IPS DF 4.7 (cell line): ENCODE results near the gene NMNAT2.
"Not testable (repeated sequence)": the region's sequence is repeated elsewhere in the genome, so short reads cannot be mapped to it uniquely, and the experiment has no call there.

ENCODE experiments used
- DNase-seq: peaks from one replicate; pipeline ENCODE4 v3.0.0-alpha.2; 2013; ENCODE audit warnings: low spot score; ENCODE audit errors: extremely low read depth

The NMNAT2 gene

DNA sequence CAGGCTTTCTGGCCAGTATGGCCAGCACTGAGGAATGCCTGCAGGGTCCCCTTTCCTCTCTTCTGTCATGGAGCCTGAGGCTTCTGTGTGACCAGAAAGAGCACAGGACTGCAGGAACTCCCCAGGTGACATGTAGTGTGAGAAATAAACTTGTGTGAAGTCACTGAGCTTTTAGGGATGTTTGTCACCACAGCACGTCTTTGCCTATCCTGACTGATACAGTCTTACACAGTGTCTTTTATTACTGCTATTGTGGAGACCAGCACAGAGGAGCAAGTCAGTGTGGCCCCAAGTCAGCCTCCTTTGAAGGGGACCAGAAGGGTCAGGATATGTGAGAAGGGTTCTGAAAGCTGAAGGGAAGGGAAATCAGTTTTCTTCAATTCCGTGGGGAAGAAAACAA, 129.6 kb downstream of the NMNAT2 start:
- no peak for DNase-seq

GRCh38 chr1:183287191-183287675, 130.9 kb downstream of the NMNAT2 start:
- no peak for DNase-seq

GRCh38 chr1:183285746-183286145, 132.4 kb downstream of the NMNAT2 start:
- DNase-seq, result no peak

GRCh38 chr1:183285256-183285655, 132.9 kb downstream of the NMNAT2 start:
- no peak for DNase-seq

GRCh38 chr1:183284086-183284485, 134.1 kb downstream of the NMNAT2 start:
- DNase-seq, result no peak

DNA sequence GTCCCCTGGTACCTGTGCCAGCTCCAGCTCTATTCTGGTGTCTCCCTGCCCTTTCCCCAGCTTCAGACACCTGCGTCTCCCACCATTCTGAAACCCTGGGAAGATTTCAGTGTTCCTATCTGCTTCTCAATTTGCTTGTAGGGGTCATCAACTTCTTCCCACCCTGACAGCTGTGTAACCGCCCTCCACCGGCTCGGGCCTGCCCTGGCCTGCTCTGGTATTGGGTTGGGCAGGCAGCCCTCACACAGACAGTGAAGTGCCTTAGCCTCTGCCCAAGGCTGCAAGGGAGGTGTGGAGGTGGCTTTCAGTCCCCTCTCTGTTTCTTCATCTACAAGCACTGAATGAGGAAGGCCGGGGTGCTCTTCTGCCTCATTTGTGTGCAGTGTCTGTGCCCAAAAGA, 134.9 kb downstream of the NMNAT2 start:
- DNase-seq, result no peak

- no peak for DNase-seq
Observed at GRCh38 chr1:183282101-183282855, 135.9 kb downstream of the NMNAT2 start.

DNA sequence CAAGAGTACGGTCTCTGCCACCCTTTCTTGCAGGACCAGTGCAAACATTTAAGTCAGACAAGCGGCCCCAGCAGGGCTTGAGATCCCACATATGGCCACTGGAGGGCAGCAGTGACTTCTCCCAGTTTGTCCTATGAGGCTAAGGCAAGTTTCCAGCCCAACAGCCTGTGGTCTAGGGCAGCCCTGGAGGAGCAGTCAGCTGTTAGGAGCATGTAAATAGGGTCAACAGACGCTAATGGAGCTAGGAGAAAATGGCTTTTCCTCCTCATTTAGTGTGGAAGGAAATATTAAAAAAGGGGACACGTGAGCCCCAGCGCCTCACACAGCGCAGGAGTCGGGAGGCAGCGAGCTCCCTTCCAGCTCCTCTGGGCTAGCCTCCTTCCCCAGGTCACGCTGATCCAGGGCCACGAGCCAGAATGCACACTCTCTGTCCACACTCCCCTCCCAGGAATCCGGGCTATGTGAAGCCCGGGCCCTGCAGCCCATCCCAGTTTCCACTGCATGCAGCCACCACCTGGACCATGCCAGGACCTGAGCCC, 136.6 kb downstream of the NMNAT2 start:
- peak; percentile 89 for DNase-seq

DNA sequence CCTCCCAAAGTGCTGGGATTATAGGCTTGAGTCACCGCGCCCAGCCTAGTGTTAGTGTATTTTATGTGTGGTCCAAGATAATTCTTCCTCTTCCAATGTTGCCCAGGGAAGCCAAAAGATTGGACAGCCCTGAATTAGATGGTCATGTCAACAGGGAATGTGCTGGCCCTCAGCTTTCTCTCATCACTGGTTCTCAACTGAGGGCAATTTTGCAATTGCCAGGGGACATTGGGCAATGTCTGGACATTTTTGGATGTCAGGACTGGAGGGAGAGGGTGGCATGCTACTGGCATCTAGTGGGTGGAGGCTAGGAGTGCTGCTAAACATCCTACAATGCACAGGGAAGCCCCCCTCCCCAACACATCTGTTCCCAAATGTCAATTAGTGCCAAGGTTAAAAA, 137.1 kb downstream of the NMNAT2 start:
- DNase-seq, result no peak

GRCh38 chr1:183279835-183280234, 138.3 kb downstream of the NMNAT2 start:
- DNase-seq, result no peak

GRCh38 chr1:183278739-183279591, 139.2 kb downstream of the NMNAT2 start:
- DNase-seq, result no peak

GRCh38 chr1:183277821-183278738, 140.1 kb downstream of the NMNAT2 start:
- no peak for DNase-seq

GRCh38 chr1:183276386-183277080, 141.6 kb downstream of the NMNAT2 start:
- no peak for DNase-seq

DNA sequence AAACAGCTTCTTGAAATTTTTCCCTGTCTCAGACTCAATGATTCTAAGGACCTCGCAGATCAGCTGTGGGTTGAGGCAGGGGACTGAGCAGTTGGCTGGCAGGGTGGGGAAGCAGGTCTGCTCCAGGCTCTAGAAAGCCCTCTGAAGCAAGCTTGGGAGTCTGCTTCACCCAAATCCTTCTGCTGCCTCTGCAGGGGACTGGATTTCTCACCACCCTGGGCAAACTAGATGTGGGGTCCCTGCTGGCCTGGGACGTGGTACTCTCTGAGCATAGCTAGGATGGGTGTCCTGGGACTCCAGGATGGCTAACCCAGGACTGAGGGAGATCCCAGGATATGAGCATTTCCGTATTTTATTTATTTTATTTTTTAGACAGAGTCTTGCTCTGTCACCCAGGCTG, 142.9 kb downstream of the NMNAT2 start:
- no peak for DNase-seq

- DNase-seq, result no peak
Observed at GRCh38 chr1:183274836-183275235, 143.3 kb downstream of the NMNAT2 start.

DNA sequence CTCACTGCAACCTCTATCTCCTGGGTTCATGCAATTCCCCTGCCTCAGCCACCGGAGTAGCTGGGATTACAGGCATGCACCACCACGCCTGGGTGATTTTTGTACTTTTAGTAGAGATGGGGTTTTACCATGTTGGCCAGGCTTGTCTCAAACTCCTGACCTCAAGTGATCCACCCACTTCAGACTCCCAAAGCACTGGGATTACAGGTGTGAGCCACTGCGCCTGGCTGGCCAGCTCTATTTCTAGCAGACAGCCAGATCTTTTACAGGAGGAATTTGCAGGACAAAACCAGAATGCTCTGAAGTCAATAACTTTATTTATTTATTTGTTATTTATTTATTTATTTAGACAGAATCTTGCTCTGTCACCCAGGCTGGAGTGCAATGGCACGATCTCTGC, 144.2 kb downstream of the NMNAT2 start:
- not testable (repeated sequence) for DNase-seq

- no peak for DNase-seq
Observed at GRCh38 chr1:183273300-183273699, 144.9 kb downstream of the NMNAT2 start.

DNA sequence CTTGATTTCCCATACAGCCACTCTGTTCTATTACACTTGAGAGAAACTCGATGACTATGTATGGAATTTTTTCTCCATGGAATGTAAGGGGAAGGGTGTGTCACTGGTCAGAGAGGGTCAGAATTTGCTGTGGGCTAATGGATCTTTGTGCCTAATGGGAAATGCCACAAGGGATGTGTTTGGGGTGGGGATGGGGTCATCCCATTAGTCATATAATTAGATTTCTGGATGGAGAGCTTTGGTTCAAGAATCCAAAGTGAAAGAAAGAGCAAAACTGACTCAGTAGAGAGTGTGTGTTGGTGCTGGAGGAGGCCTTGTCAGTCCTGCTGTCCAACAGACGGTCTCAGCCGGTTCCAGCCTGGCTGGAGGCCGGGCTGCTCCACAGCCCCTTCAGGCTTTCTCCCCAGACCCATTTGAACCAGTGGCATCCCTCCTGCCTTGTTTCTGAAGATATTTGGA, 145.8 kb downstream of the NMNAT2 start:
- no peak for DNase-seq

- no peak for DNase-seq
Observed at GRCh38 chr1:183270541-183271141, 147.5 kb downstream of the NMNAT2 start.
